ENCODE measurements around the gene MCF2L. TPM values are rescaled to one million over a fixed set of nuclear protein-coding genes. Genes with fewer than 3 reads are reported as not detected.
A peak's percentile ranks its signal among the peaks of the same experiment; 100 is the strongest.

Gene MCF2L
- total RNA-seq, 8 experiments from 2014 or later, result 1.2 to 33.9 (median 24.7) TPM

- in situ Hi-C loops (cut with MboI; ENCODE audit: low pct_unique_long_range_greater_than_20kb in 2 of 9, low sequenced_read_pairs in 9 of 9, unreplicated experiment in 9 of 9), result no loop called here
- Histone ChIP-seq H3K4me1 (replicated peaks in 1 of 2) (peaks cover 27 to 29% of the 10 kb centered on the region in 2 donors), H3K27ac (no peak overlapping the region), H3K4me3 (no peak overlapping the region)
- 0 to 83% (median 77%) methylated on average over 1 to 4 of the region's 21 CpGs; no CpG with 5 or more reads in 5 of the 10 experiments for WGBS, 10 experiments
- no peak for ATAC-seq (replicated peaks in 6 of 8)
Measured at GRCh38 chr13:112961457-112962369, 7.3 kb upstream of the MCF2L start.

- 60% methylated on average over 1 of the region's 9 CpGs; no CpG with 5 or more reads in 9 of the 10 experiments for WGBS, 10 experiments
- ATAC-seq (replicated peaks in 6 of 8), result no peak
- no peak overlapping the region for H3K4me3 ChIP-seq
- H3K4me1 ChIP-seq (replicated peaks in 1 of 2), result peaks cover 21 to 22% of the 10 kb centered on the region in 2 donors
- in situ Hi-C loops (cut with MboI; ENCODE audit: low pct_unique_long_range_greater_than_20kb in 2 of 9, low sequenced_read_pairs in 9 of 9, unreplicated experiment in 9 of 9), result no loop called here
- no peak overlapping the region for H3K27ac ChIP-seq
Measured at GRCh38 chr13:112962396-112962795, 6.6 kb upstream of the MCF2L start.

- H3K4me1 ChIP-seq (replicated peaks in 1 of 2), result peaks cover 15 to 18% of the 10 kb centered on the region in 2 donors
- in situ Hi-C loops (cut with MboI; ENCODE audit: low pct_unique_long_range_greater_than_20kb in 2 of 9, low sequenced_read_pairs in 9 of 9, unreplicated experiment in 9 of 9), result no loop called here
- H3K4me3 ChIP-seq, result no peak overlapping the region
- no peak for ATAC-seq (replicated peaks in 6 of 8)
- 42 to 90% (median 81%) methylated on average over 2 to 5 of the region's 16 CpGs; no CpG with 5 or more reads in 5 of the 10 experiments for WGBS, 10 experiments
- no peak overlapping the region for H3K27ac ChIP-seq
Measured at GRCh38 chr13:112962911-112963625, 5.9 kb upstream of the MCF2L start.

- in situ Hi-C loops (cut with MboI; ENCODE audit: low pct_unique_long_range_greater_than_20kb in 2 of 9, low sequenced_read_pairs in 9 of 9, unreplicated experiment in 9 of 9), result no loop called here
- 100% methylated on average over 1 of the region's 11 CpGs; no CpG with 5 or more reads in 8 of the 10 experiments for WGBS, 10 experiments
Measured at GRCh38 chr13:112963641-112964040, 5.4 kb upstream of the MCF2L start.

GRCh38 chr13:112964971-112965492 lies 4.0 kb upstream of the MCF2L start:
- ATAC-seq (replicated peaks in 6 of 8), result no peak
- Histone ChIP-seq H3K27ac (no peak overlapping the region), H3K4me3 (no peak overlapping the region), H3K4me1 (replicated peaks in 1 of 2) (peaks cover 0 to under 1% of the 10 kb centered on the region in 2 donors)
- 0 to 50% (median 0%) methylated on average over 1 to 4 of the region's 12 CpGs; no CpG with 5 or more reads in 2 of the 10 experiments for WGBS, 10 experiments
- in situ Hi-C loops (cut with MboI; ENCODE audit: low pct_unique_long_range_greater_than_20kb in 2 of 9, low sequenced_read_pairs in 9 of 9, unreplicated experiment in 9 of 9), result no loop called here

More at GRCh38 chr13:112963641-112964040, 5.4 kb upstream of the MCF2L start:
- H3K4me1 ChIP-seq (replicated peaks in 1 of 2), result peaks cover 12 to 13% of the 10 kb centered on the region in 2 donors
- H3K4me3 ChIP-seq, result no peak overlapping the region
- H3K27ac ChIP-seq, result no peak overlapping the region
- no peak for ATAC-seq (replicated peaks in 6 of 8)

GRCh38 chr13:112965573-112966115 lies 3.4 kb upstream of the MCF2L start:
- WGBS, 10 experiments, result 20 to 94% (median 78%) methylated on average over 1 to 8 of the region's 16 CpGs; no CpG with 5 or more reads in 3 of the 10 experiments
- Histone ChIP-seq H3K4me1 (replicated peaks in 1 of 2) (peaks cover 3% of the 10 kb centered on the region in 2 donors), H3K4me3 (no peak overlapping the region), H3K27ac (no peak overlapping the region)
- no peak for ATAC-seq (replicated peaks in 6 of 8)
- in situ Hi-C loops (cut with MboI; ENCODE audit: low pct_unique_long_range_greater_than_20kb in 2 of 9, low sequenced_read_pairs in 9 of 9, unreplicated experiment in 9 of 9), result no loop called here

- H3K4me3 ChIP-seq, result no peak overlapping the region
- H3K27ac ChIP-seq, result no peak overlapping the region
- ATAC-seq (replicated peaks in 6 of 8), result no peak
- peaks cover 9 to 11% of the 10 kb centered on the region in 2 donors for H3K4me1 ChIP-seq (replicated peaks in 1 of 2)
- 20 to 93% (median 40%) methylated on average over 1 to 3 of the region's 6 CpGs; no CpG with 5 or more reads in 7 of the 10 experiments for WGBS, 10 experiments
- in situ Hi-C loops (cut with MboI; ENCODE audit: low pct_unique_long_range_greater_than_20kb in 2 of 9, low sequenced_read_pairs in 9 of 9, unreplicated experiment in 9 of 9), result no loop called here
Measured at GRCh38 chr13:112966776-112967175, 2.2 kb upstream of the MCF2L start.

GRCh38 chr13:112967686-112968379 lies 1.2 kb upstream of the MCF2L start:
- Histone ChIP-seq H3K4me3 (peak overlapping the region; percentile 41 to 63 (median 53)), H3K27ac (no peak overlapping the region), H3K4me1 (replicated peaks in 1 of 2) (peaks cover 9 to 11% of the 10 kb centered on the region in 2 donors)
- in situ Hi-C loops (cut with MboI; ENCODE audit: low pct_unique_long_range_greater_than_20kb in 2 of 9, low sequenced_read_pairs in 9 of 9, unreplicated experiment in 9 of 9), result no loop called here
- no peak for ATAC-seq (replicated peaks in 6 of 8)
- 33 to 95% (median 87%) methylated on average over 4 to 15 of the region's 22 CpGs; no CpG with 5 or more reads in 1 of the 10 experiments for WGBS, 10 experiments

- ATAC-seq (replicated peaks in 6 of 8), result peak in 6 of 8 experiments; percentile 45 to 62 (median 52)
- Histone ChIP-seq H3K4me3 (peak overlapping the region; percentile 41 to 63 (median 53)), H3K4me1 (replicated peaks in 1 of 2) (peaks cover 9 to 11% of the 10 kb centered on the region in 2 donors), H3K27ac (peak overlapping the region; percentile 44 to 77)
- in situ Hi-C loops (cut with MboI; ENCODE audit: low pct_unique_long_range_greater_than_20kb in 2 of 9, low sequenced_read_pairs in 9 of 9, unreplicated experiment in 9 of 9), result no loop called here
- 0 to 25% methylated on average over 4 to 6 of the region's 52 CpGs; no CpG with 5 or more reads in 8 of the 10 experiments for WGBS, 10 experiments
Measured at GRCh38 chr13:112968380-112968909, 569 bp upstream of the MCF2L start.

GRCh38 chr13:112969692-112970338 lies 801 bp downstream of the MCF2L start:
- peak in 6 of 8 experiments; percentile 39 to 56 (median 54) for ATAC-seq (replicated peaks in 6 of 8)
- H3K27ac ChIP-seq, result peak overlapping the region; percentile 44 to 77
- in situ Hi-C loops (cut with MboI; ENCODE audit: low pct_unique_long_range_greater_than_20kb in 2 of 9, low sequenced_read_pairs in 9 of 9, unreplicated experiment in 9 of 9), result no loop called here
- WGBS, 10 experiments, result 0 to 67% (median 16%) methylated on average over 1 to 11 of the region's 13 CpGs; no CpG with 5 or more reads in 1 of the 10 experiments
- H3K4me3 ChIP-seq, result peak overlapping the region; percentile 41 to 63 (median 53)
- peaks cover 9 to 11% of the 10 kb centered on the region in 2 donors for H3K4me1 ChIP-seq (replicated peaks in 1 of 2)

GRCh38 chr13:112970552-112971287 lies 1.7 kb downstream of the MCF2L start:
- peak in 3 of 8 experiments; percentile 3 to 9 (median 6) for ATAC-seq (replicated peaks in 6 of 8)
- in situ Hi-C loops (cut with MboI; ENCODE audit: low pct_unique_long_range_greater_than_20kb in 2 of 9, low sequenced_read_pairs in 9 of 9, unreplicated experiment in 9 of 9), result no loop called here
- 10 to 100% (median 78%) methylated on average over 1 to 14 of the region's 23 CpGs; no CpG with 5 or more reads in 2 of the 10 experiments for WGBS, 10 experiments
- peak overlapping the region; percentile 41 to 63 (median 53) for H3K4me3 ChIP-seq
- H3K27ac ChIP-seq, result no peak overlapping the region
- peaks cover 9 to 11% of the 10 kb centered on the region in 2 donors for H3K4me1 ChIP-seq (replicated peaks in 1 of 2)

All from motor neuron (in vitro differentiated cells).